Stimulated activated CD8-positive, alpha-beta memory T cell treated with anti-CD3 and anti-CD28 coated beads, Interleukin-15, amount 100 ng/mL, for 48 hours (primary cell): ENCODE measurements around the gene OLR1.
"Not testable (repeated sequence)": the region's sequence is repeated elsewhere in the genome, so short reads cannot be mapped to it uniquely, and the experiment has no call there.

Experiments
- DNase-seq, 2 donors: peaks; one replicate each; pipeline ENCODE4 v3.0.0-alpha.2; 2020; ENCODE audit warnings: low read depth in 2 of 2

The OLR1 gene

GRCh38 chr12:10190558-10191388 lies 18.8 kb upstream of the OLR1 start:
- DNase-seq = peak; percentile 18 to 21

GRCh38 chr12:10189653-10190052 lies 17.7 kb upstream of the OLR1 start:
- no peak for DNase-seq

GRCh38 chr12:10186958-10187357 lies 15.0 kb upstream of the OLR1 start:
- not testable (repeated sequence) for DNase-seq

GRCh38 chr12:10186299-10186698 lies 14.4 kb upstream of the OLR1 start:
- DNase-seq = no peak

- DNase-seq = no peak
These were observed 12.4 kb upstream of the OLR1 start for GRCh38 chr12:10184261-10184843.

- DNase-seq = no peak
These were observed 10.6 kb upstream of the OLR1 start for GRCh38 chr12:10182354-10183049.

GRCh38 chr12:10179776-10180181 lies 7.8 kb upstream of the OLR1 start:
- no peak for DNase-seq

GRCh38 chr12:10178821-10179220 lies 6.9 kb upstream of the OLR1 start, which contains the start of gene TMEM52B:
TMEM52B (plus strand) TSS chr12:10179032; CDS start chr12:10179575, 543 bp downstream.
- DNase-seq = no peak

- DNase-seq = no peak
These were observed 4.1 kb upstream of the OLR1 start for GRCh38 chr12:10175846-10176636.

- DNase-seq = no peak
These were observed 3.2 kb upstream of the OLR1 start for GRCh38 chr12:10174986-10175614.

- no peak for DNase-seq
These were observed 1.7 kb downstream of the OLR1 start for GRCh38 chr12:10170216-10170615.

- DNase-seq = no peak
These were observed 2.8 kb downstream of the OLR1 start for GRCh38 chr12:10169104-10169503.

GRCh38 chr12:10167599-10167998 lies 4.3 kb downstream of the OLR1 start:
- DNase-seq = no peak

GRCh38 chr12:10165421-10165820 lies 6.5 kb downstream of the OLR1 start:
- no peak for DNase-seq

- no peak for DNase-seq
These were observed 8.8 kb downstream of the OLR1 start for GRCh38 chr12:10163084-10163483.

GRCh38 chr12:10160617-10161385 lies 11.1 kb downstream of the OLR1 start:
- no peak for DNase-seq

- DNase-seq = no peak
These were observed 12.7 kb downstream of the OLR1 start for GRCh38 chr12:10159280-10159679.

- no peak for DNase-seq
These were observed 13.5 kb downstream of the OLR1 start for GRCh38 chr12:10158406-10158805.

- DNase-seq = no peak
These were observed 16.0 kb downstream of the OLR1 start for GRCh38 chr12:10155966-10156365.

GRCh38 chr12:10154145-10154496 lies 17.8 kb downstream of the OLR1 start:
- no peak for DNase-seq
